Measurements from ENCODE around the gene RPL36.

- no peak for TF ChIP-seq POLR2A (IDR thresholded peaks at IDR 0.05)
- no peak for TF ChIP-seq POLR2AphosphoS5 (IDR thresholded peaks at IDR 0.05)
Measured at GRCh38 chr19:5682107-5682482, 8.0 kb upstream of the RPL36 start.
